GM23248 (cell line): ENCODE measurements around the gene TH. TPM values are rescaled to one million over a fixed set of nuclear protein-coding genes. Genes with fewer than 3 reads are reported as not detected.

Source experiments
- DNase-seq: peaks from one replicate; pipeline ENCODE4 v3.0.0-alpha.2; 2015
- H2AFZ ChIP-seq: fragments of 200-600 bp; sonication (generic); 2 replicates; pipeline ENCODE4 v1.6.1; 2016; ENCODE audit warnings: antibody characterized with exemption
- H3F3A ChIP-seq: fragments of 200-600 bp; sonication (generic); 2 replicates; pipeline ENCODE4 v1.6.1; 2016; ENCODE audit warnings: mild to moderate bottlenecking, antibody characterized with exemption, mixed run types; ENCODE audit not compliant: insufficient read depth
- H3K27ac ChIP-seq: fragments of 200-600 bp; sonication (generic); 2 replicates; pipeline ENCODE4 v1.5.1; 2016; ENCODE audit warnings: mild to moderate bottlenecking
- H3K27me3 ChIP-seq: fragments of 200-600 bp; sonication (generic); replicated peaks from 2 replicates; pipeline ENCODE4 v1.6.1; 2016; ENCODE audit warnings: mild to moderate bottlenecking; ENCODE audit not compliant: insufficient read depth
- H3K36me3 ChIP-seq: fragments of 200-600 bp; sonication (generic); 2 replicates; pipeline ENCODE4 v1.6.1; 2016; ENCODE audit warnings: low read depth, mild to moderate bottlenecking
- H3K4me1 ChIP-seq: fragments of 200-600 bp; sonication (generic); 2 replicates; pipeline ENCODE4 v1.6.1; 2016; ENCODE audit warnings: mild to moderate bottlenecking; ENCODE audit not compliant: insufficient read depth
- H3K4me2 ChIP-seq: fragments of 200-600 bp; sonication (generic); one replicate; pipeline ENCODE4 v1.6.1; 2016; ENCODE audit warnings: mild to moderate bottlenecking; ENCODE audit not compliant: unreplicated experiment
- H3K4me3 ChIP-seq: fragments of 200-600 bp; sonication (generic); 2 replicates; pipeline ENCODE4 v1.5.1; 2016; ENCODE audit warnings: mild to moderate bottlenecking
- H3K79me2 ChIP-seq: fragments of 200-600 bp; sonication (generic); 2 replicates; pipeline ENCODE4 v1.6.1; 2016; ENCODE audit warnings: mild to moderate bottlenecking; ENCODE audit not compliant: insufficient read depth
- H3K9ac ChIP-seq: fragments of 200-600 bp; sonication (generic); 2 replicates; pipeline ENCODE4 v1.6.1; 2016; ENCODE audit warnings: mild to moderate bottlenecking
- H3K9me2 ChIP-seq: fragments of 200-600 bp; sonication (generic); 2 replicates; pipeline ENCODE4 v1.6.1; 2016; ENCODE audit warnings: mixed run types, mild to moderate bottlenecking, moderate library complexity; ENCODE audit not compliant: insufficient read depth
- H3K9me3 ChIP-seq: fragments of 200-600 bp; sonication (generic); one replicate; pipeline ENCODE4 v1.6.1; 2017; ENCODE audit warnings: low read depth
- H4K20me1 ChIP-seq: fragments of 200-600 bp; sonication (generic); 2 replicates; pipeline ENCODE4 v1.6.0; 2016; ENCODE audit not compliant: insufficient read depth
- EZH2 ChIP-seq: fragments of 200-600 bp; sonication (generic); IDR thresholded peaks from 2 replicates; pipeline ENCODE4 v1.6.1; 2018; ENCODE audit warnings: antibody characterized with exemption, mild to moderate bottlenecking; ENCODE audit not compliant: insufficient read depth, poor library complexity, severe bottlenecking
- EZH2phosphoT487 ChIP-seq: fragments of 200-600 bp; sonication (generic); IDR thresholded peaks from 2 replicates; pipeline ENCODE4 v1.6.1; 2018; ENCODE audit warnings: antibody characterized with exemption, moderate library complexity, mild to moderate bottlenecking, low read depth; ENCODE audit not compliant: insufficient read depth
- WGBS, 2 experiments: methylation state at CpG; one replicate each; pipeline ENCODE4 v1.1.6; 2015 to 2017; ENCODE audit warnings: low lambda C conversion rate in 2 of 2, low coverage in 1 of 2; ENCODE audit errors: missing lambda C conversion rate in 2 of 2; 5-methylcytosine and 5-hydroxymethylcytosine counted together
- in situ Hi-C: fragments of 300-500 bp; cut with MboI; formaldehyde crosslinking; loops from 2 replicates; pipeline ENCODE4 v1.15.0; 2020
- polyA plus RNA-seq: library from polyadenylated mRNA; unstranded; fragments of >200 nt; fragmentation: Nextera tagmentation; extraction: Ambion mirVana; gene quantifications from 2 replicates; pipeline ENCODE4 v1.2.1, GENCODE V29; 2016
- total RNA-seq: library from RNA; depleted of rRNA; stranded (reverse); fragments of >200 nt; shearing (Covaris generic); gene quantifications from 2 replicates; pipeline ENCODE4 v1.2.3, GENCODE V29; 2014

The TH gene
- total and polyA plus RNA-seq, 2 experiments from 2014 or later = not detected

- Histone ChIP-seq H3K9me2 (no peaks in the 10 kb centered on the region), H3K4me2 (no peak overlapping the region), H3K79me2 (no peaks in the 10 kb centered on the region), H3K27ac (no peak overlapping the region), H3K4me1 (no peaks in the 10 kb centered on the region), H2AFZ (no peak overlapping the region), H3K9ac (no peak overlapping the region), H3K4me3 (no peak overlapping the region), H4K20me1 (no peaks in the 10 kb centered on the region), H3K36me3 (no peaks in the 10 kb centered on the region), H3K27me3 (peaks cover 15% of the 10 kb centered on the region; the same call in 1 of the 2 replicates), H3F3A (no peaks in the 10 kb centered on the region), H3K9me3 (no peaks in the 10 kb centered on the region)
- in situ Hi-C loops = loop anchor here (25.0 kb wide), 2 partner anchors 94 to 694 kb away; partner anchors contain the start of gene CDKN1C
- no peak for DNase-seq
- WGBS, 2 experiments = 49 to 54% methylated on average over 24 to 26 of the region's 26 CpGs
- TF ChIP-seq EZH2phosphoT487 (no peak), EZH2 (no peak)
Measured at GRCh38 chr11:2193099-2193887, 21.7 kb upstream of the TH start.

GRCh38 chr11:2192435-2192834, 20.8 kb upstream of the TH start:
- no peaks in the 10 kb centered on the region for H3K9me2 ChIP-seq
- no peak overlapping the region for H3K4me3 ChIP-seq
- no peak overlapping the region for H2AFZ ChIP-seq
- no peaks in the 10 kb centered on the region for H3K4me1 ChIP-seq
- 39 to 54% methylated on average over 7 to 10 of the region's 10 CpGs for WGBS, 2 experiments
- no peaks in the 10 kb centered on the region for H3F3A ChIP-seq
- DNase-seq = no peak
- H3K9ac ChIP-seq = no peak overlapping the region
- in situ Hi-C loops = loop anchor here (25.0 kb wide), 2 partner anchors 95 to 695 kb away; partner anchors contain the start of gene CDKN1C
- H3K27me3 ChIP-seq = peaks cover 15% of the 10 kb centered on the region; the same call in 1 of the 2 replicates
- no peak overlapping the region for H3K27ac ChIP-seq
- H3K36me3 ChIP-seq = no peaks in the 10 kb centered on the region
- TF ChIP-seq EZH2 (no peak), EZH2phosphoT487 (no peak)
- H3K79me2 ChIP-seq = no peaks in the 10 kb centered on the region
- no peak overlapping the region for H3K4me2 ChIP-seq
- H3K9me3 ChIP-seq = no peaks in the 10 kb centered on the region
- no peaks in the 10 kb centered on the region for H4K20me1 ChIP-seq

GRCh38 chr11:2191883-2192282, 20.3 kb upstream of the TH start:
- H3K27me3 ChIP-seq = peaks cover 12% of the 10 kb centered on the region; the same call in 1 of the 2 replicates
- H3K9me2 ChIP-seq = no peaks in the 10 kb centered on the region
- no peaks in the 10 kb centered on the region for H3K4me1 ChIP-seq
- in situ Hi-C loops = loop anchor here (25.0 kb wide), 2 partner anchors 95 to 695 kb away; partner anchors contain the start of gene CDKN1C
- no peaks in the 10 kb centered on the region for H3K79me2 ChIP-seq
- no peak for DNase-seq
- WGBS, 2 experiments = 38 to 43% methylated on average over 7 of the region's 7 CpGs
- no peak overlapping the region for H3K4me2 ChIP-seq
- no peaks in the 10 kb centered on the region for H3F3A ChIP-seq
- no peaks in the 10 kb centered on the region for H3K9me3 ChIP-seq
- no peak overlapping the region for H3K4me3 ChIP-seq
- H3K9ac ChIP-seq = no peak overlapping the region
- TF ChIP-seq EZH2phosphoT487 = no peak
- no peak for TF ChIP-seq EZH2
- no peak overlapping the region for H2AFZ ChIP-seq
- no peaks in the 10 kb centered on the region for H4K20me1 ChIP-seq
- H3K27ac ChIP-seq = no peak overlapping the region
- no peaks in the 10 kb centered on the region for H3K36me3 ChIP-seq

GRCh38 chr11:2190657-2191471, 19.2 kb upstream of the TH start:
- no peaks in the 10 kb centered on the region for H3K4me1 ChIP-seq
- no peaks in the 10 kb centered on the region for H3K36me3 ChIP-seq
- peaks cover 13% of the 10 kb centered on the region for H3K27me3 ChIP-seq
- in situ Hi-C loops = loop anchor here (25.0 kb wide), 2 partner anchors 96 to 696 kb away; partner anchors contain the start of gene CDKN1C
- no peak for TF ChIP-seq EZH2
- no peak for TF ChIP-seq EZH2phosphoT487
- H3K79me2 ChIP-seq = no peaks in the 10 kb centered on the region
- H4K20me1 ChIP-seq = no peaks in the 10 kb centered on the region
- no peak overlapping the region for H3K4me3 ChIP-seq
- H3K9ac ChIP-seq = no peak overlapping the region
- no peak overlapping the region for H3K4me2 ChIP-seq
- DNase-seq = no peak
- 50 to 53% methylated on average over 30 of the region's 30 CpGs for WGBS, 2 experiments
- no peaks in the 10 kb centered on the region for H3K9me3 ChIP-seq
- no peaks in the 10 kb centered on the region for H3F3A ChIP-seq
- no peak overlapping the region for H3K27ac ChIP-seq
- H2AFZ ChIP-seq = no peak overlapping the region
- no peaks in the 10 kb centered on the region for H3K9me2 ChIP-seq
